ENCODE measurements around the gene FHDC1.

DNA sequence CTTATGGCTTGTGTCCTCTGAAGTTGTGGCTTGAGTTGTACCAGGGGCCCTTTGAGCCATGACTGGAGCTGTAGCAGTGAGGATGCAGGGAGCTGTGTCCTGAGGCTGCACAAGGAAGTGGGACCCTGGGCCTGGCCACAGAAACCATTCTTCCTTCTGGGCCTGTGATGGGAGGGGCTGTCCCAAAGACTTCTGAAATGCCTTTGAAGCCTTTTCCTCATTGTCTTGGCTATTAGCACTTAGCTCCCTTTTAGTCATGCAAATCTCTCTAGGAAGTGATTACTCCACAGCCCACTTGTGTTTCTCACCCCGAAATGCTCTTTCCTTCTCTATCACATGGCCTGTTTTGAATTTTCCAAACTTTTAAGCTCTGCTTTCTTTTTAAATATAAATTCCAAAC lies 92.4 kb downstream of the FHDC1 start:
- TF ChIP-seq, protein P1, sequence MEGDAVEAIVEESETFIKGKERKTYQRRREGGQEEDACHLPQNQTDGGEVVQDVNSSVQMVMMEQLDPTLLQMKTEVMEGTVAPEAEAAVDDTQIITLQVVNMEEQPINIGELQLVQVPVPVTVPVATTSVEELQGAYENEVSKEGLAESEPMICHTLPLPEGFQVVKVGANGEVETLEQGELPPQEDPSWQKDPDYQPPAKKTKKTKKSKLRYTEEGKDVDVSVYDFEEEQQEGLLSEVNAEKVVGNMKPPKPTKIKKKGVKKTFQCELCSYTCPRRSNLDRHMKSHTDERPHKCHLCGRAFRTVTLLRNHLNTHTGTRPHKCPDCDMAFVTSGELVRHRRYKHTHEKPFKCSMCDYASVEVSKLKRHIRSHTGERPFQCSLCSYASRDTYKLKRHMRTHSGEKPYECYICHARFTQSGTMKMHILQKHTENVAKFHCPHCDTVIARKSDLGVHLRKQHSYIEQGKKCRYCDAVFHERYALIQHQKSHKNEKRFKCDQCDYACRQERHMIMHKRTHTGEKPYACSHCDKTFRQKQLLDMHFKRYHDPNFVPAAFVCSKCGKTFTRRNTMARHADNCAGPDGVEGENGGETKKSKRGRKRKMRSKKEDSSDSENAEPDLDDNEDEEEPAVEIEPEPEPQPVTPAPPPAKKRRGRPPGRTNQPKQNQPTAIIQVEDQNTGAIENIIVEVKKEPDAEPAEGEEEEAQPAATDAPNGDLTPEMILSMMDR (IDR thresholded peaks at IDR 0.05): no peak
- no peak for TF ChIP-seq POLR2AphosphoS5 (IDR thresholded peaks at IDR 0.05)
- no peak for TF ChIP-seq EP300 (IDR thresholded peaks at IDR 0.05; ENCODE audit: low read depth)

Data from transverse colon (tissue), 4 donors.